ENCODE results near the gene TMA16. TPM values are rescaled to one million over a fixed set of nuclear protein-coding genes. Genes with fewer than 3 reads are reported as not detected.

TMA16 gene
- total RNA-seq, 5 donors from 2014 or later (not counting 1 experiment from before 2014, with no cell fraction given): 9.6 to 23.1 (median 19.7) TPM

DNA sequence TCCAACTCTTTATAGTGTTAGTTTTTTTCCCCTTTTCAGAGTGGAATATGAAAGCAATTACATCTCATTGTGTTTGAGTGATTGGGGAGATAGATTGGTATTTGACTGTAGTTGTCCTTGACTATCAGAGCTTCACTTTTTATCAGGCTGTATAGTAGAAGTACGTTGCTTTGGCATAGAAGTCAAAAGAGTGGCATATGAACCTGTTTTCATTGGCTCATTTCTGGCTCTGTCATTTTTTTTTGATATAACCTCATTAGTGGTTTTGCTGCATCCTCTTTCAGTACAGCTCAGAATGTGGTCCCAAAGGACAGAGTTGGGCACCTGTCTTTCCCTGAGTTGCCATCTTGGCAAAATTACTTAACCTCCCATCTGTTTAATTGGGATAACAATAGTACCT, 1.4 kb downstream of the TMA16 start:
- Mint-ChIP-seq H3K36me3 (peaks cover 5% of the 10 kb centered on the region), H3K9me3 (no peaks in the 10 kb centered on the region), H3K4me1 (peaks cover 34 to 45% (median 38%) of the 10 kb centered on the region in 3 donors), H3K27me3 (no peaks in the 10 kb centered on the region), H3K27ac (peak overlapping the region; percentile 75 to 88), H3K4me3 (peak overlapping the region; percentile 74 to 96 (median 78))
- Histone ChIP-seq H3K27me3 (replicated peaks in 1 of 2; ENCODE audit: control insufficient read depth in 2 of 2, extremely low read depth in 1 of 2, insufficient read depth in 2 of 2, low read length in 1 of 2) (no peaks in the 10 kb centered on the region), H3K4me1 (ENCODE audit: control insufficient read depth in 1 of 2, extremely low read depth in 1 of 2, insufficient read depth in 2 of 2, low read length in 2 of 2) (peaks cover 9 to 15% of the 10 kb centered on the region in 2 experiments), H3K27ac (ENCODE audit: low read length) (no peak overlapping the region), H3K9me3 (no peaks in the 10 kb centered on the region), H3K4me3 (ENCODE audit: control insufficient read depth in 1 of 2, extremely low read depth in 1 of 2, low read length in 1 of 2) (no peak overlapping the region), H3K36me3 (ENCODE audit: control insufficient read depth in 2 of 2, extremely low read depth in 1 of 2, insufficient read depth in 1 of 2, low read length in 1 of 2) (no peaks in the 10 kb centered on the region)
- POLR2A ChIA-PET: no interaction called here
- WGBS (ENCODE audit: insufficient coverage): 0% methylated on average over 1 of the region's 1 CpG
- CTCF ChIA-PET: interaction anchor here (0.6 to 1.8 kb wide), 5 partner anchors 10 to 160 kb away, joined by 3 to 7 read pairs (median 4); no protein-coding TSS in a partner anchor
- ATAC-seq (replicated peaks in 1 of 4) (no peak), DNase-seq (peak in 1 of 35 experiments; percentile 43)

DNA sequence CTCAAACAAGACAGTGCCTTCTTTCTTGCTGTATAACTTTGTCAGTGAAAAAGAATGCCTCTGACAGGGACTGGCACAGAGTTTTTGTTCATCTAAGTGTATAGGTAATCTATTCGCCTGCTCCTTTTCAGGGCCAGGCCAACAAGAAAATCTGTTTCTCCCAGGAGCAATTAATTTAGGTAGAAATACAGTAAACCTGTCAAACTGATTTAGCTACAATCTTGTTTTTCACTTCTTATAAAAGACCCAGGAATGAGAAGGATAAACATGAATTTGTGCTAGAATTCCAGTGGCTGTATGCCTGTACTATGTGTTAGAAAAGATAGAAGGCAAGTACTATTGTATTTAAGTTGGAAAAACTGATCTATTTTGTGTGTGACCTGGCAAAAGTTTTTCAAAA, 6.1 kb downstream of the TMA16 start:
- Mint-ChIP-seq H3K36me3 (peaks cover 10% of the 10 kb centered on the region), H3K27me3 (no peaks in the 10 kb centered on the region), H3K4me1 (peaks cover 54 to 62% (median 56%) of the 10 kb centered on the region in 3 donors), H3K4me3 (no peak overlapping the region), H3K27ac (no peak overlapping the region), H3K9me3 (no peaks in the 10 kb centered on the region)
- Histone ChIP-seq H3K27ac (ENCODE audit: low read length) (no peak overlapping the region), H3K4me1 (ENCODE audit: control insufficient read depth in 1 of 2, extremely low read depth in 1 of 2, insufficient read depth in 2 of 2, low read length in 2 of 2) (peaks cover 4 to 11% of the 10 kb centered on the region in 2 experiments), H3K9me3 (no peaks in the 10 kb centered on the region), H3K27me3 (replicated peaks in 1 of 2; ENCODE audit: control insufficient read depth in 2 of 2, extremely low read depth in 1 of 2, insufficient read depth in 2 of 2, low read length in 1 of 2) (no peaks in the 10 kb centered on the region), H3K4me3 (ENCODE audit: control insufficient read depth in 1 of 2, extremely low read depth in 1 of 2, low read length in 1 of 2) (no peak overlapping the region), H3K36me3 (ENCODE audit: control insufficient read depth in 2 of 2, extremely low read depth in 1 of 2, insufficient read depth in 1 of 2, low read length in 1 of 2) (no peaks in the 10 kb centered on the region)
- ATAC-seq (replicated peaks in 1 of 4) (no peak), DNase-seq (no peak)
- POLR2A ChIA-PET: interaction anchor here in 1 of 2 donors (0.6 kb wide), 1 partner anchor 50 kb away, joined by 7 read pairs; no protein-coding TSS in a partner anchor
- no CpG with 5 or more reads among the region's 1 CpG for WGBS (ENCODE audit: insufficient coverage)
- CTCF ChIA-PET: interaction anchor here (0.6 to 0.7 kb wide), 2 partner anchors 50 to 58 kb away, joined by 3 to 8 read pairs; no protein-coding TSS in a partner anchor

DNA sequence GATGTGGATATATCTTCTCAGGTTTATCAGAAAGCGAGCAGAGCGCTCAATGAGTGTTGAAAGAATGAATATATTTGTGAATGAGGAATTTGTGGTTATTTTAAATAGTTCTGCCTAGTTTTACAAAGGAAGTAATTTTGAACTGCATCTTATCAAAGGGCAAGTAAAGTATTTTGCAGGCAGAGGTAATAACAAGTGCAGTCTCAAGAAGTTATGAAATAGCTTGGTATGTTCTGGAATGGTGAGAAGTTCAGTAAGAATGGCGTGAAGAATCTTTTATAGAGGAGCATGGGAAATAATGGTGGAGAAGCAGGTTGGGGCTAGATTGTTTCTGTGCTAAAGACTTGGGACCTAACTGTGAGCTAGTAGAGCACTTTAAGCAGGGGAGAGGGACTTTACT, 10.9 kb downstream of the TMA16 start:
- 100% methylated on average over 3 of the region's 3 CpGs for WGBS (ENCODE audit: insufficient coverage)
- Mint-ChIP-seq H3K4me3 (no peak overlapping the region), H3K27ac (peak overlapping the region in 1 of 2 donors; percentile 4), H3K27me3 (no peaks in the 10 kb centered on the region), H3K4me1 (peaks cover 32 to 52% (median 41%) of the 10 kb centered on the region in 3 donors), H3K9me3 (no peaks in the 10 kb centered on the region), H3K36me3 (peaks cover 23% of the 10 kb centered on the region)
- DNase-seq (no peak), ATAC-seq (replicated peaks in 1 of 4) (no peak)
- H3K27ac ChIP-seq (ENCODE audit: low read length): no peak overlapping the region
- H3K4me3 ChIP-seq (ENCODE audit: control insufficient read depth in 1 of 2, extremely low read depth in 1 of 2, low read length in 1 of 2): no peak overlapping the region
- ChIA-PET POLR2A (interaction anchor here in 1 of 2 donors (0.6 kb wide), 1 partner anchor 385 kb away, joined by 3 read pairs; no protein-coding TSS in a partner anchor), CTCF (interaction anchor here in 1 of 2 donors (1.0 kb wide), 1 partner anchor 45 kb away, joined by 3 read pairs; no protein-coding TSS in a partner anchor)
- H3K27me3 ChIP-seq (replicated peaks in 1 of 2; ENCODE audit: control insufficient read depth in 2 of 2, extremely low read depth in 1 of 2, insufficient read depth in 2 of 2, low read length in 1 of 2): no peaks in the 10 kb centered on the region
- peaks cover 0 to 5% of the 10 kb centered on the region in 2 experiments for H3K4me1 ChIP-seq (ENCODE audit: control insufficient read depth in 1 of 2, extremely low read depth in 1 of 2, insufficient read depth in 2 of 2, low read length in 2 of 2)
- no peaks in the 10 kb centered on the region for H3K9me3 ChIP-seq
- H3K36me3 ChIP-seq (ENCODE audit: control insufficient read depth in 2 of 2, extremely low read depth in 1 of 2, insufficient read depth in 1 of 2, low read length in 1 of 2): peaks cover 0 to 25% of the 10 kb centered on the region in 2 donors

DNA sequence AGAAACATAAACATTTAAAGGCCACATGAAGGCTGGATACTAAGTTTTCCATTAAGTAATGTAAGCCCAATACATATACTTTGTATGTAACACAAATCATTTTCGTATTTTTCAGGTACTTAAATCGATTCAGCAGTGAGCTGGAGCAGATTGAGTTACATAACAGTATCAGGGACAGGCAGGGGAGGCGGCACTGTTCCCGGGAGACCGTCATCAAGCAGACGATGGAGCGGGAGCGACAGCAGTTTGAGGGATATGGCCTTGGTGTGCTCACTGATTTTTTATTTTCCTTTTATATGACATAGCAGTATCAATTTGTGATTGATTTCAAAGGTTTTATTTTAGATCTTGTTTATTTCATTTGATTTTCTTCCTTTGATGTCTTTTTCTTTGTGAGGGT, 20.7 kb downstream of the TMA16 start:
- Histone ChIP-seq H3K4me3 (ENCODE audit: control insufficient read depth in 1 of 2, extremely low read depth in 1 of 2, low read length in 1 of 2) (no peak overlapping the region), H3K27me3 (replicated peaks in 1 of 2; ENCODE audit: control insufficient read depth in 2 of 2, extremely low read depth in 1 of 2, insufficient read depth in 2 of 2, low read length in 1 of 2) (no peaks in the 10 kb centered on the region), H3K36me3 (ENCODE audit: control insufficient read depth in 2 of 2, extremely low read depth in 1 of 2, insufficient read depth in 1 of 2, low read length in 1 of 2) (peaks cover 0 to 46% of the 10 kb centered on the region in 2 donors), H3K4me1 (ENCODE audit: control insufficient read depth in 1 of 2, extremely low read depth in 1 of 2, insufficient read depth in 2 of 2, low read length in 2 of 2) (no peaks in the 10 kb centered on the region), H3K9me3 (no peaks in the 10 kb centered on the region), H3K27ac (ENCODE audit: low read length) (no peak overlapping the region)
- CTCF ChIA-PET: no interaction called here
- WGBS (ENCODE audit: insufficient coverage): 92% methylated on average over 4 of the region's 8 CpGs
- Mint-ChIP-seq H3K9me3 (no peaks in the 10 kb centered on the region), H3K27me3 (no peaks in the 10 kb centered on the region), H3K36me3 (peaks cover 48% of the 10 kb centered on the region), H3K27ac (no peak overlapping the region), H3K4me1 (peaks cover 0 to 3% (median 0%) of the 10 kb centered on the region in 3 donors), H3K4me3 (no peak overlapping the region)
- DNase-seq (no peak), ATAC-seq (replicated peaks in 1 of 4) (no peak)
- POLR2A ChIA-PET: no interaction called here

DNA sequence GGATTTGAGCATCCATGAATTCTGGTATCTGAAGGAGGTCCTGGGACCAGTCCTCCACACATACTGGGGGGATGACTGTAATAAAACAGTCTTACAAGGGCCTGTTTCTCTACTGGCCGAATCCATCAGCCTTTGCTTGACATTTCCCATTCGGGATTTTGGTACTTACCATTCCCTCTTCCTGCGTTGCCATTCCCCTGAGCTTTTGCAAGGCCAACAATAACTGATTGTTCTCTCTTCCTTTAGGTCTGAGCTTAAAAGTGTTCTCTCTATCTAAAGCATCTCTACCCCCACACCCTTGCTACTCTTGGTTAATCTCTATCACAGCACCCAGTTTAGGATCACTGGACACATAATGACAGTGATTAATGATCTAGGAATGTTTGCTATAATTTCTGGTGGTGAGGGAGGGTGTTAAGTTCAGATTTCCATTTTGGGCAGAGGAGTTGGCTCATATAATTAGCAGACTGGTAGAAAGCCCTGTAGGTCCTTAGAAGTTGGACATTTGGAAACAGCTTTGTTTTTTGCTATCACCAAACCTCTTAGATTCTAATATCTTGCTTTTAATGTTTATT, 29.4 kb downstream of the TMA16 start:
- no peak for ATAC-seq (replicated peaks in 1 of 4)
- Histone ChIP-seq H3K4me1 (ENCODE audit: control insufficient read depth in 1 of 2, extremely low read depth in 1 of 2, insufficient read depth in 2 of 2, low read length in 2 of 2) (no peaks in the 10 kb centered on the region), H3K36me3 (ENCODE audit: control insufficient read depth in 2 of 2, extremely low read depth in 1 of 2, insufficient read depth in 1 of 2, low read length in 1 of 2) (peaks cover 3 to 43% of the 10 kb centered on the region in 2 donors), H3K9me3 (no peaks in the 10 kb centered on the region), H3K27me3 (replicated peaks in 1 of 2; ENCODE audit: control insufficient read depth in 2 of 2, extremely low read depth in 1 of 2, insufficient read depth in 2 of 2, low read length in 1 of 2) (no peaks in the 10 kb centered on the region), H3K4me3 (ENCODE audit: control insufficient read depth in 1 of 2, extremely low read depth in 1 of 2, low read length in 1 of 2) (no peak overlapping the region), H3K27ac (ENCODE audit: low read length) (no peak overlapping the region)
- ChIA-PET CTCF (interaction anchor here in 1 of 2 donors (0.7 kb wide), 1 partner anchor 873 kb away, joined by 5 read pairs; no protein-coding TSS in a partner anchor), POLR2A (no interaction called here)
- WGBS (ENCODE audit: insufficient coverage): 100% methylated on average over 3 of the region's 3 CpGs
- peaks cover 43% of the 10 kb centered on the region for H3K36me3 Mint-ChIP-seq
- no peak for DNase-seq
- H3K27ac Mint-ChIP-seq: no peak overlapping the region
- H3K27me3 Mint-ChIP-seq: no peaks in the 10 kb centered on the region
- no peak overlapping the region for H3K4me3 Mint-ChIP-seq
- no peaks in the 10 kb centered on the region for H3K4me1 Mint-ChIP-seq
- no peaks in the 10 kb centered on the region for H3K9me3 Mint-ChIP-seq

DNA sequence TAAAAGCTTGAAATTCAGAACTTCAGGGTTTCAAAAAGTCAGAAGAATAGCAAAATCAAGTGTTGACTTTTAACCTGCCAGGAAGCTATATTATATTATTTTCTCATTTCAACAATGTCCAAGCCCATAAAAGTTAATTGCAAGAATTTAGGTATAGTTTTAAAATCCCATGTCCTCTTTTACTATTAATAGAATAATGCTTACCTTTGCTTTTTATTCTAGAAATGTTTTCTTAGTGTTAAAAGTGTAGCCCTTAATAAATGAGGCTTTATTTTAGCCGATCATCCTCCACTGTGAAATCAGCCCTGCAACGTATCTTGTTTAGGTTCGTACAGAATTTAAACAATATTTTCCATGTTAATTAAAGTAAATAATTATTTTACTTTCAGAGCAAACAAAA, 31.5 kb downstream of the TMA16 start:
- Histone ChIP-seq H3K36me3 (ENCODE audit: control insufficient read depth in 2 of 2, extremely low read depth in 1 of 2, insufficient read depth in 1 of 2, low read length in 1 of 2) (peaks cover 3 to 36% of the 10 kb centered on the region in 2 donors), H3K27me3 (replicated peaks in 1 of 2; ENCODE audit: control insufficient read depth in 2 of 2, extremely low read depth in 1 of 2, insufficient read depth in 2 of 2, low read length in 1 of 2) (no peaks in the 10 kb centered on the region), H3K4me1 (ENCODE audit: control insufficient read depth in 1 of 2, extremely low read depth in 1 of 2, insufficient read depth in 2 of 2, low read length in 2 of 2) (no peaks in the 10 kb centered on the region), H3K27ac (ENCODE audit: low read length) (no peak overlapping the region), H3K9me3 (no peaks in the 10 kb centered on the region), H3K4me3 (ENCODE audit: control insufficient read depth in 1 of 2, extremely low read depth in 1 of 2, low read length in 1 of 2) (no peak overlapping the region)
- no peak overlapping the region for H3K4me3 Mint-ChIP-seq
- no peak overlapping the region for H3K27ac Mint-ChIP-seq
- H3K27me3 Mint-ChIP-seq: no peaks in the 10 kb centered on the region
- no peaks in the 10 kb centered on the region for H3K9me3 Mint-ChIP-seq
- POLR2A ChIA-PET: interaction anchor here in 1 of 2 donors (0.6 kb wide), 1 partner anchor 77 kb away, joined by 3 read pairs; no protein-coding TSS in a partner anchor
- peaks cover 36% of the 10 kb centered on the region for H3K36me3 Mint-ChIP-seq
- no CpG with 5 or more reads among the region's 3 CpGs for WGBS (ENCODE audit: insufficient coverage)
- CTCF ChIA-PET: no interaction called here
- no peaks in the 10 kb centered on the region for H3K4me1 Mint-ChIP-seq
- DNase-seq (no peak), ATAC-seq (replicated peaks in 1 of 4) (no peak)
